NCI-H2107 treated with DMSO at 0.1 percent for 48 hours (cell line): ENCODE data around the gene CAPN6.

Source experiments
- DNase-seq: peaks from one replicate; lab custom pipeline; 2025; ENCODE audit not compliant: unreplicated experiment; lab: John Stamatoyannopoulos, UW

CAPN6 gene

GRCh38 chrX:111270339-111270738 lies at the start of gene CAPN6:
Gene CAPN6, minus strand, starts transcription at chrX:111270483. Its CDS starts 6,547 bp downstream, at chrX:111263936.
- no peak for DNase-seq

- no peak for DNase-seq
Measured at GRCh38 chrX:111319451-111319850, 49.2 kb upstream of the CAPN6 start.

GRCh38 chrX:111318901-111319300 lies 48.6 kb upstream of the CAPN6 start:
- no peak for DNase-seq

- no peak for DNase-seq
Measured at GRCh38 chrX:111309083-111309482, 38.8 kb upstream of the CAPN6 start.

GRCh38 chrX:111308039-111308438 lies 37.8 kb upstream of the CAPN6 start:
- no peak for DNase-seq

GRCh38 chrX:111302284-111302683 lies 32.0 kb upstream of the CAPN6 start:
- no peak for DNase-seq

GRCh38 chrX:111288841-111289240 lies 18.6 kb upstream of the CAPN6 start:
- DNase-seq = no peak

- DNase-seq = no peak
Measured at GRCh38 chrX:111284631-111285293, 14.5 kb upstream of the CAPN6 start.

GRCh38 chrX:111283446-111283845 lies 13.2 kb upstream of the CAPN6 start:
- no peak for DNase-seq

- DNase-seq = no peak
Measured at GRCh38 chrX:111282991-111283390, 12.7 kb upstream of the CAPN6 start.

GRCh38 chrX:111282139-111282538 lies 11.9 kb upstream of the CAPN6 start:
- DNase-seq = no peak

- no peak for DNase-seq
Measured at GRCh38 chrX:111268506-111268905, 1.8 kb downstream of the CAPN6 start.

GRCh38 chrX:111265486-111265885 lies 4.8 kb downstream of the CAPN6 start:
- DNase-seq = no peak

- DNase-seq = no peak
Measured at GRCh38 chrX:111264385-111264784, 5.9 kb downstream of the CAPN6 start.

- DNase-seq = no peak
Measured at GRCh38 chrX:111262086-111262485, 8.2 kb downstream of the CAPN6 start.

- DNase-seq = no peak
Measured at GRCh38 chrX:111260451-111260850, 9.8 kb downstream of the CAPN6 start.

GRCh38 chrX:111259559-111259958 lies 10.7 kb downstream of the CAPN6 start:
- DNase-seq = no peak

GRCh38 chrX:111257733-111258132 lies 12.6 kb downstream of the CAPN6 start:
- no peak for DNase-seq

- no peak for DNase-seq
Measured at GRCh38 chrX:111254896-111255693, 15.2 kb downstream of the CAPN6 start.

- DNase-seq = peak; percentile 11
Measured at GRCh38 chrX:111244235-111244750, 26.0 kb downstream of the CAPN6 start.

- no peak for DNase-seq
Measured at GRCh38 chrX:111216293-111216801, 53.9 kb downstream of the CAPN6 start.

GRCh38 chrX:111207851-111208250 lies 62.4 kb downstream of the CAPN6 start:
- DNase-seq = no peak
